HCT116 (cell line): Measurements from ENCODE around the gene CAMKMT. TPM values are rescaled to one million over a fixed set of nuclear protein-coding genes. Genes with fewer than 3 reads are reported as not detected.
A peak's percentile ranks its signal among the peaks of the same experiment; 100 is the strongest.

Experiments used
- ATAC-seq: fragments of 200-7000 bp; cut with Tn5 transposase; 2 replicates; pipeline ENCODE4 v1.9.1; 2020; ENCODE audit warnings: mild to moderate bottlenecking, moderate library complexity
- BruUV-seq: library from RNA; stranded (reverse); fragments of 400-500 nt; replicated peaks from 2 replicates; lab custom pipeline; 2021; lab: Mats Ljungman, UMichigan
- CTCF ChIA-PET: fragments of 300-600 bp; sonication (Branson Sonifier 250); formaldehyde crosslinking; loops from one replicate; lab custom pipeline; 2021; ENCODE audit warnings: antibody characterized with exemption; lab: Charles Lee
- POLR2A ChIA-PET: fragments of 300-600, 350-600 bp; sonication (Branson Sonifier 250); formaldehyde crosslinking; loops from one replicate; lab custom pipeline; 2021; ENCODE audit warnings: antibody characterized with exemption; lab: Charles Lee
- RAD21 ChIA-PET, 2 experiments: fragments of 300-600 bp; sonication (Branson Sonifier 250); formaldehyde crosslinking; loops; one replicate each; lab custom pipeline; 2023; ENCODE audit warnings: low total read pairs in 2 of 2; ENCODE audit not compliant: uncharacterized antibody in 2 of 2, unreplicated experiment in 2 of 2, low non-redundant PET in 1 of 2; lab: Charles Lee
- DNase-seq: peaks from one replicate; pipeline ENCODE4 v3.0.0-alpha.2; 2010; ENCODE audit warnings: low read depth, low spot score
- H2AFZ ChIP-seq: fragments of 200-600 bp; shearing (Covaris generic), sonication (generic); 2 replicates; pipeline ENCODE4 v1.6.1; 2017; ENCODE audit warnings: low read depth, mixed run types, mixed read lengths, antibody characterized with exemption, low read length; ENCODE audit not compliant: poor library complexity, severe bottlenecking
- H3K27ac ChIP-seq: 2 replicates; pipeline ENCODE4 v1.5.1; 2012; ENCODE audit warnings: low read depth, low read length
- H3K27me3 ChIP-seq: fragments of 200-600 bp; sonication (generic); 2 replicates; pipeline ENCODE4 v1.6.1; 2016; ENCODE audit warnings: mixed run types, low read length, mixed read lengths; ENCODE audit not compliant: insufficient read depth
- H3K36me3 ChIP-seq, 2 experiments: fragments of 200-500 bp in 1 of 2; fragments of 200-600 bp in 1 of 2; sonication (Bioruptor generic) in 1 of 2; sonication (generic) in 1 of 2; 2 replicates each; pipeline versions ENCODE4 v1.5.1 to v1.6.1; 2014 to 2016; ENCODE audit warnings: low read length in 2 of 2, inconsistent platforms in 1 of 2, mixed read lengths in 1 of 2, mixed run types in 1 of 2; ENCODE audit not compliant: insufficient read depth in 2 of 2, control insufficient read depth in 1 of 2
- H3K4me1 ChIP-seq, 2 experiments: fragments of 200-600 bp in 1 of 2; sonication (generic) in 1 of 2; 2 replicates each; pipeline versions ENCODE4 v1.5.1 to v1.6.1; 2012 to 2017; ENCODE audit warnings: low read length in 2 of 2, inconsistent platforms in 1 of 2, mild to moderate bottlenecking in 1 of 2, mixed read lengths in 1 of 2, mixed run types in 1 of 2, moderate library complexity in 1 of 2; ENCODE audit not compliant: insufficient read depth in 2 of 2, control insufficient read depth in 1 of 2
- H3K4me2 ChIP-seq: fragments of 200-600 bp; sonication (generic); 2 replicates; pipeline ENCODE4 v1.6.1; 2017; ENCODE audit warnings: mixed run types, low read length, mixed read lengths
- H3K4me3 ChIP-seq, 2 experiments: fragments of 200-600 bp in 1 of 2; sonication (generic) in 1 of 2; replicated peaks in 1 of 2; 2 replicates each; pipeline ENCODE4 v1.5.1; 2011 to 2016; ENCODE audit warnings: low read length in 2 of 2, control low read depth in 1 of 2, low read depth in 1 of 2, mild to moderate bottlenecking in 1 of 2, mixed read lengths in 1 of 2, mixed run types in 1 of 2
- H3K79me2 ChIP-seq: fragments of 200-600 bp; sonication (generic); 2 replicates; pipeline ENCODE4 v1.6.1; 2017; ENCODE audit warnings: mild to moderate bottlenecking, mixed run types, low read length, moderate library complexity, mixed read lengths; ENCODE audit not compliant: insufficient read depth
- H3K9ac ChIP-seq: fragments of 200-600 bp; sonication (generic); 2 replicates; pipeline ENCODE4 v1.6.1; 2016; ENCODE audit warnings: low read length, mixed read lengths
- H3K9me2 ChIP-seq: fragments of 200-600 bp; sonication (generic), shearing (Covaris generic); 2 replicates; pipeline ENCODE4 v1.6.1; 2017; ENCODE audit warnings: mixed run types, mild to moderate bottlenecking, moderate library complexity; ENCODE audit not compliant: insufficient read depth
- H3K9me3 ChIP-seq, 2 experiments: fragments of 200-500 bp in 1 of 2; fragments of 200-600 bp in 1 of 2; sonication (Bioruptor generic) in 1 of 2; sonication (generic) in 1 of 2; 2 replicates each; pipeline ENCODE4 v1.6.1; 2014 to 2017; ENCODE audit warnings: low read length in 2 of 2, mixed read lengths in 2 of 2, inconsistent platforms in 1 of 2, low read depth in 1 of 2, mild to moderate bottlenecking in 1 of 2, mixed run types in 1 of 2, moderate library complexity in 1 of 2; ENCODE audit not compliant: control insufficient read depth in 1 of 2, insufficient read depth in 1 of 2
- H4K20me1 ChIP-seq: fragments of 200-600 bp; sonication (generic), shearing (Covaris generic); 2 replicates; pipeline ENCODE4 v1.6.1; 2017; ENCODE audit warnings: mixed run types, mild to moderate bottlenecking, moderate library complexity; ENCODE audit not compliant: insufficient read depth
- CEBPB ChIP-seq: IDR thresholded peaks from 2 replicates; pipeline ENCODE4 v1.6.1; 2012; ENCODE audit warnings: low read depth
- EZH2phosphoT487 ChIP-seq: fragments of 200-600 bp; IDR thresholded peaks from 2 replicates; pipeline ENCODE4 v1.6.1; 2018; ENCODE audit warnings: antibody characterized with exemption, borderline replicate concordance
- FOSL1 ChIP-seq: IDR thresholded peaks from 2 replicates; pipeline ENCODE4 v1.6.1; 2012; ENCODE audit warnings: low read depth
- POLR2A ChIP-seq: IDR thresholded peaks from 2 replicates; pipeline ENCODE4 v1.7.0; 2011; ENCODE audit warnings: borderline replicate concordance; ENCODE audit not compliant: insufficient read depth, insufficient read length; ENCODE audit errors: extremely low read depth
- POLR2AphosphoS5 ChIP-seq: IDR thresholded peaks from 2 replicates; pipeline ENCODE4 v1.6.1; 2011; ENCODE audit warnings: mild to moderate bottlenecking, low read depth, low read length, moderate library complexity
- RAD21 ChIP-seq: IDR thresholded peaks from 2 replicates; pipeline ENCODE4 v1.6.1; 2012; ENCODE audit warnings: low read depth, mild to moderate bottlenecking
- REST ChIP-seq: IDR thresholded peaks from 2 replicates; pipeline ENCODE4 v1.6.1; 2012; ENCODE audit warnings: low read depth
- SIN3A ChIP-seq: IDR thresholded peaks from 2 replicates; pipeline ENCODE4 v1.6.1; 2012; ENCODE audit warnings: low read depth
- intact Hi-C: fragments of 100-400 bp; cut with micrococcal nuclease; formaldehyde crosslinking; loops from 2 replicates; pipeline ENCODE4 v1.10.0; 2022
- total RNA-seq: library from RNA; stranded (reverse); gene quantifications from one replicate; pipeline ENCODE4 v1.2.1, GENCODE V29; 2021; ENCODE audit not compliant: unreplicated experiment
- TF ChIP-seq, protein P1 (sequence below): IDR thresholded peaks from 2 replicates; pipeline ENCODE4 v1.6.1; 2012
- TF ChIP-seq, protein P2 (sequence below), 3 experiments: fragments of 200-600 bp in 1 of 3; sonication (generic) in 1 of 3; IDR thresholded peaks in 2 of 3; conservative IDR thresholded peaks in 1 of 3; 2 replicates each; pipeline ENCODE4 v1.5.1; 2012 to 2017; ENCODE audit warnings: low read depth in 2 of 3, low read length in 2 of 3, antibody characterized with exemption in 1 of 3, borderline replicate concordance in 1 of 3, control low read depth in 1 of 3, mild to moderate bottlenecking in 1 of 3, mixed read lengths in 1 of 3, mixed run types in 1 of 3, moderate library complexity in 1 of 3; ENCODE audit not compliant: insufficient read depth in 1 of 3

The CAMKMT gene
- total RNA-seq, 1 experiment from 2014 or later: 10.6 TPM

GRCh38 chr2:44715671-44716081 lies 353.9 kb downstream of the CAMKMT start:
- H3K79me2 ChIP-seq: no peaks in the 10 kb centered on the region
- BruUV-seq: no TSS peak
- no peaks in the 10 kb centered on the region for H3K9me2 ChIP-seq
- no peaks in the 10 kb centered on the region for H3K27me3 ChIP-seq
- DNase-seq (peak; percentile 19), ATAC-seq (peak; percentile 85)
- H3K9me3 ChIP-seq: no peaks in the 10 kb centered on the region
- H3K27ac ChIP-seq: no peak overlapping the region
- ChIA-PET RAD21 (interaction anchor here in 1 of 2 experiments (1.0 kb wide), 1 partner anchor 236 kb away, joined by 4 read pairs; no protein-coding TSS in a partner anchor), POLR2A (interaction anchor here (1.3 kb wide), 1 partner anchor 236 kb away, joined by 3 read pairs; no protein-coding TSS in a partner anchor), CTCF (interaction anchor here (1.3 to 2.7 kb wide), 5 partner anchors 10 to 323 kb away, joined by 4 to 22 read pairs (median 6); no protein-coding TSS in a partner anchor)
- H3K36me3 ChIP-seq: no peaks in the 10 kb centered on the region
- H3K9ac ChIP-seq: no peak overlapping the region
- H2AFZ ChIP-seq: no peak overlapping the region
- intact Hi-C loops: loop anchor here (1.0 kb wide), 3 partner anchors 155 to 323 kb away; no protein-coding TSS in a partner anchor
- no peaks in the 10 kb centered on the region for H4K20me1 ChIP-seq
- no peak overlapping the region for H3K4me3 ChIP-seq
- no peak overlapping the region for H3K4me2 ChIP-seq
- TF ChIP-seq EZH2phosphoT487: no peak
- TF ChIP-seq RAD21: peak; percentile 58
- TF ChIP-seq, protein P1, sequence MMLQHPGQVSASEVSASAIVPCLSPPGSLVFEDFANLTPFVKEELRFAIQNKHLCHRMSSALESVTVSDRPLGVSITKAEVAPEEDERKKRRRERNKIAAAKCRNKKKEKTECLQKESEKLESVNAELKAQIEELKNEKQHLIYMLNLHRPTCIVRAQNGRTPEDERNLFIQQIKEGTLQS: no peak
- TF ChIP-seq, protein P2, sequence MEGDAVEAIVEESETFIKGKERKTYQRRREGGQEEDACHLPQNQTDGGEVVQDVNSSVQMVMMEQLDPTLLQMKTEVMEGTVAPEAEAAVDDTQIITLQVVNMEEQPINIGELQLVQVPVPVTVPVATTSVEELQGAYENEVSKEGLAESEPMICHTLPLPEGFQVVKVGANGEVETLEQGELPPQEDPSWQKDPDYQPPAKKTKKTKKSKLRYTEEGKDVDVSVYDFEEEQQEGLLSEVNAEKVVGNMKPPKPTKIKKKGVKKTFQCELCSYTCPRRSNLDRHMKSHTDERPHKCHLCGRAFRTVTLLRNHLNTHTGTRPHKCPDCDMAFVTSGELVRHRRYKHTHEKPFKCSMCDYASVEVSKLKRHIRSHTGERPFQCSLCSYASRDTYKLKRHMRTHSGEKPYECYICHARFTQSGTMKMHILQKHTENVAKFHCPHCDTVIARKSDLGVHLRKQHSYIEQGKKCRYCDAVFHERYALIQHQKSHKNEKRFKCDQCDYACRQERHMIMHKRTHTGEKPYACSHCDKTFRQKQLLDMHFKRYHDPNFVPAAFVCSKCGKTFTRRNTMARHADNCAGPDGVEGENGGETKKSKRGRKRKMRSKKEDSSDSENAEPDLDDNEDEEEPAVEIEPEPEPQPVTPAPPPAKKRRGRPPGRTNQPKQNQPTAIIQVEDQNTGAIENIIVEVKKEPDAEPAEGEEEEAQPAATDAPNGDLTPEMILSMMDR (IDR thresholded peaks at IDR 0.05 in 2 of 3, conservative IDR thresholded peaks at IDR 0.05 in 1 of 3; ENCODE audit: borderline replicate concordance in 1 of 3, insufficient read depth in 1 of 3, low read depth in 2 of 3, low read length in 2 of 3): peak; percentile 53 to 66 (median 64)
- no peak for TF ChIP-seq POLR2A
- TF ChIP-seq POLR2AphosphoS5: no peak
- no peaks in the 10 kb centered on the region for H3K4me1 ChIP-seq

DNA sequence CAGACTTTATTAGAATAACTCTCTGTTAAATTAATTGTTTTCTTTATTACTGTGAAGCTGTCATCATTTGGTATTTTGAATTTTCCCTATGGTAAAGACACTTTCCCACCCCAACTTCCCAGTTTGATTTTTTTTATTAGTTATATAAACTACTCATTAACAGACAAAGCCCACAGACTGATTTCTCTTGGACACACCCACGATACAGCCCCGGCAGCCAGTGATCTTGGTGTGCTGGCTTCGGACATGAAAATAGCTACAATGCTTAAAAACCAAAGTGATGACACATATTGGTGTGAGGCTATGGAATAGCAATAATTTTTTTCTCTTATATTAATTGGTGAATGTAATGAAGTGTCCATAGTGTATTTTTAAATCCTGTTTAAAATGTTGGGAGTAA lies 354.4 kb downstream of the CAMKMT start:
- Histone ChIP-seq H3K79me2 (no peaks in the 10 kb centered on the region), H3K9ac (no peak overlapping the region), H3K9me3 (no peaks in the 10 kb centered on the region), H4K20me1 (no peaks in the 10 kb centered on the region), H3K4me3 (no peak overlapping the region), H3K4me1 (no peaks in the 10 kb centered on the region), H3K27me3 (no peaks in the 10 kb centered on the region), H3K27ac (no peak overlapping the region), H2AFZ (no peak overlapping the region), H3K9me2 (no peaks in the 10 kb centered on the region), H3K4me2 (no peak overlapping the region), H3K36me3 (no peaks in the 10 kb centered on the region)
- BruUV-seq: no TSS peak
- ATAC-seq (no peak), DNase-seq (no peak)
- intact Hi-C loops: no loop called here
- POLR2A ChIA-PET: no interaction called here
- CTCF ChIA-PET: interaction anchor here (0.8 to 1.6 kb wide), 3 partner anchors 155 to 324 kb away, joined by 3 to 6 read pairs (median 3); no protein-coding TSS in a partner anchor
- TF ChIP-seq CEBPB: no peak
- no peak for TF ChIP-seq FOSL1
- TF ChIP-seq REST: no peak
- no peak for TF ChIP-seq POLR2A
- TF ChIP-seq SIN3A: no peak
- RAD21 ChIA-PET: no interaction called here
